Measurements from ENCODE around the gene SYCP3. TPM values are rescaled to one million over a fixed set of nuclear protein-coding genes. Genes with fewer than 3 reads are reported as not detected.

Gene SYCP3
- total and polyA plus RNA-seq, 2 of the 8 experiments (the other 6 are each of a cell fraction or from before 2014, with no cell fraction given): 0.02 to 0.07 TPM

- no peak overlapping the region for H2AFZ ChIP-seq (ENCODE audit: low read length)
- H3K18ac ChIP-seq (ENCODE audit: extremely low read depth, low read length): no peak overlapping the region
- no peak for FAIRE-seq
- peaks cover 0 to 3% (median 0%) of the 10 kb centered on the region in 4 experiments; a peak in 2 of 8 replicates for H3K36me3 ChIP-seq (ENCODE audit: control insufficient read depth in 2 of 4, insufficient read depth in 4 of 4, low read length in 3 of 4)
- CTCF ChIA-PET (ENCODE audit: partially characterized antibody): interaction anchor here (0.6 to 2.3 kb wide), 6 partner anchors 26 to 236 kb away, joined by 3 to 9 read pairs (median 4); no protein-coding TSS in a partner anchor
- H4K5ac ChIP-seq (ENCODE audit: insufficient read length, low read depth, low read length): no peak overlapping the region
- no peak overlapping the region for H3K4me2 ChIP-seq (ENCODE audit: insufficient read depth in 1 of 2, low read depth in 2 of 2, low read length in 2 of 2)
- H3K23ac ChIP-seq (ENCODE audit: insufficient read length): no peak overlapping the region
- no peak overlapping the region for H2BK15ac ChIP-seq (ENCODE audit: low read length)
- H3K27ac ChIP-seq (ENCODE audit: low read depth, low read length): no peak overlapping the region
- H4K8ac ChIP-seq (ENCODE audit: extremely low read depth, insufficient read depth, low read length): no peak overlapping the region
- no peak overlapping the region for H2BK5ac ChIP-seq (ENCODE audit: low read depth, low read length)
- POLR2A ChIA-PET (ENCODE audit: partially characterized antibody): interaction anchor here (0.7 kb wide), 1 partner anchor 263 kb away, joined by 3 read pairs; no protein-coding TSS in a partner anchor
- H4K20me1 ChIP-seq (replicated peaks in 1 of 2; ENCODE audit: control insufficient read depth in 1 of 2, insufficient read depth in 2 of 2, low read length in 2 of 2): no peaks in the 10 kb centered on the region
- TF ChIP-seq POU5F1 (IDR thresholded peaks at IDR 0.05; ENCODE audit: low read depth, low read length) (no peak), SIX5 (IDR thresholded peaks at IDR 0.05; ENCODE audit: low read depth, low read length) (no peak)
- no peaks in the 10 kb centered on the region for H3K27me3 ChIP-seq (replicated peaks in 1 of 4; ENCODE audit: control insufficient read depth in 3 of 4, extremely low read depth in 1 of 4, insufficient read depth in 3 of 4, low read length in 3 of 4)
- no peak overlapping the region for H3K14ac ChIP-seq (ENCODE audit: insufficient read length)
- no peak overlapping the region for H3K4me3 ChIP-seq (ENCODE audit: extremely low read depth in 1 of 4, insufficient read depth in 2 of 4, low read depth in 3 of 4, low read length in 4 of 4)
- no peaks in the 10 kb centered on the region for H3K4me1 ChIP-seq (replicated peaks in 1 of 4; ENCODE audit: control insufficient read depth in 3 of 4, insufficient read depth in 4 of 4, low read length in 3 of 4)
- H3K9me3 ChIP-seq (ENCODE audit: insufficient read depth in 2 of 2, low read depth in 1 of 2, low read length in 1 of 2): no peaks in the 10 kb centered on the region
- H3K56ac ChIP-seq (replicated peaks; ENCODE audit: insufficient read length, low read depth, low read length): no peak overlapping the region
- no peaks in the 10 kb centered on the region for H3K79me2 ChIP-seq (ENCODE audit: control insufficient read depth in 1 of 2, insufficient read depth in 2 of 2, low read length in 2 of 2)
- no peak for DNase-seq (ENCODE audit: low read depth in 1 of 2, low spot score in 2 of 2)
- no peak overlapping the region for H3K9ac ChIP-seq (replicated peaks in 1 of 4; ENCODE audit: extremely low read depth in 1 of 4, low read depth in 3 of 4, low read length in 3 of 4)
- H2BK20ac ChIP-seq (ENCODE audit: low read length): no peak overlapping the region
- no peak overlapping the region for H3K4ac ChIP-seq (replicated peaks; ENCODE audit: insufficient read length, low read depth, low read length)
- no peak overlapping the region for H4K91ac ChIP-seq (replicated peaks; ENCODE audit: insufficient read length, low read length)
- H2AK5ac ChIP-seq (ENCODE audit: low read depth, low read length): no peak overlapping the region
- no peak overlapping the region for H2BK120ac ChIP-seq (replicated peaks; ENCODE audit: low read depth, low read length)
- 96% methylated on average over 4 of the region's 4 CpGs; no CpG with 5 or more reads in 1 of the 2 experiments for WGBS, 2 experiments (ENCODE audit: extremely low coverage in 1 of 2, insufficient coverage in 1 of 2, insufficient read length in 1 of 2, insufficient replicate concordance in 2 of 2, low coverage in 1 of 2, low lambda C conversion rate in 2 of 2, missing lambda C conversion rate in 1 of 2)
- H3K23me2 ChIP-seq (ENCODE audit: low read depth, low read length): no peaks in the 10 kb centered on the region
- H2BK12ac ChIP-seq (ENCODE audit: low read depth, low read length): no peak overlapping the region
- no peaks in the 10 kb centered on the region for H3K79me1 ChIP-seq (ENCODE audit: low read depth, low read length)
These were observed 16.9 kb downstream of the SYCP3 start for GRCh38 chr12:101722392-101722791.

Measured in H1 (cell line).